Motor neuron (in vitro differentiated cells): Measurements from ENCODE around the gene EFNB1. TPM values are rescaled to one million over a fixed set of nuclear protein-coding genes. Genes with fewer than 3 reads are reported as not detected.

Experiments used
- ATAC-seq, 8 experiments: fragments of 200-7000 bp; cut with Tn5 transposase; replicated peaks in 6 of 8; 2 replicates each; pipeline ENCODE4 v1.8.0; 2021; ENCODE audit warnings: mild to moderate bottlenecking in 8 of 8, moderate library complexity in 8 of 8
- H3K27ac ChIP-seq, 2 donors: fragments of 250-450 bp; sonication (Bioruptor Pico); 2 replicates each; pipeline ENCODE4 v1.9.0; 2021; ENCODE audit warnings: antibody characterized with exemption in 2 of 2, mild to moderate bottlenecking in 2 of 2, moderate library complexity in 1 of 2
- H3K4me1 ChIP-seq, 2 donors: fragments of 250-450 bp; sonication (Bioruptor Pico); replicated peaks in 1 of 2; 2 replicates each; pipeline ENCODE4 v1.6.1; 2021; ENCODE audit warnings: antibody characterized with exemption in 2 of 2, mild to moderate bottlenecking in 2 of 2, moderate library complexity in 1 of 2
- H3K4me3 ChIP-seq, 5 donors: fragments of 250-450 bp; sonication (Bioruptor Pico); 2 replicates each; pipeline ENCODE4 v1.9.0; 2021; ENCODE audit warnings: antibody characterized with exemption in 5 of 5, mild to moderate bottlenecking in 5 of 5, moderate library complexity in 4 of 5
- WGBS, 10 experiments: fragments of 450-650 bp; shearing (Covaris generic); methylation state at CpG; one replicate each; pipeline ENCODE4 v1.0.0; 2022; 5-methylcytosine and 5-hydroxymethylcytosine counted together
- in situ Hi-C, 9 experiments: fragments of 400-800 bp; cut with MboI; loops; one replicate each; pipeline ENCODE4 v1.15.0; 2021; ENCODE audit warnings: low sequenced_read_pairs in 9 of 9, low pct_unique_long_range_greater_than_20kb in 2 of 9; ENCODE audit not compliant: unreplicated experiment in 9 of 9
- total RNA-seq, 8 experiments: library from RNA; unstranded; fragments of 300-600 nt; gene quantifications; 2 replicates each; pipeline versions ENCODE4 v1.2.3 to v1.2.4, GENCODE V29; 2022

Gene EFNB1
- total RNA-seq, 8 experiments from 2014 or later, result 10.2 to 57.1 (median 39.2) TPM

GRCh38 chrX:68839771-68840170 lies 10.9 kb downstream of the EFNB1 start:
- Histone ChIP-seq H3K4me1 (peaks cover 8 to 11% of the 10 kb centered on the region in 2 donors), H3K27ac (no peak overlapping the region), H3K4me3 (no peak overlapping the region)
- in situ Hi-C loops, result loop anchor here in 7 of 9 experiments (25.0 kb wide), 4 partner anchors 173 to 448 kb away; no protein-coding TSS in a partner anchor
- no CpG with 5 or more reads among the region's 4 CpGs for WGBS, 10 experiments
- ATAC-seq, result no peak

DNA sequence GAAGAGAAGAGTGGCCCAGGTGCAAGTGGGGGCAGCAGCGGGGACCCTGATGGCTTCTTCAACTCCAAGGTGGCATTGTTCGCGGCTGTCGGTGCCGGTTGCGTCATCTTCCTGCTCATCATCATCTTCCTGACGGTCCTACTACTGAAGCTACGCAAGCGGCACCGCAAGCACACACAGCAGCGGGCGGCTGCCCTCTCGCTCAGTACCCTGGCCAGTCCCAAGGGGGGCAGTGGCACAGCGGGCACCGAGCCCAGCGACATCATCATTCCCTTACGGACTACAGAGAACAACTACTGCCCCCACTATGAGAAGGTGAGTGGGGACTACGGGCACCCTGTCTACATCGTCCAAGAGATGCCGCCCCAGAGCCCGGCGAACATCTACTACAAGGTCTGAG lies 11.4 kb downstream of the EFNB1 start:
- ATAC-seq, result no peak
- no peak overlapping the region for H3K4me3 ChIP-seq
- peaks cover 5 to 6% of the 10 kb centered on the region in 2 donors for H3K4me1 ChIP-seq
- H3K27ac ChIP-seq, result no peak overlapping the region
- 80% methylated on average over 4 of the region's 22 CpGs; no CpG with 5 or more reads in 9 of the 10 experiments for WGBS, 10 experiments
- in situ Hi-C loops, result loop anchor here in 7 of 9 experiments (25.0 kb wide), 4 partner anchors 172 to 447 kb away; no protein-coding TSS in a partner anchor

DNA sequence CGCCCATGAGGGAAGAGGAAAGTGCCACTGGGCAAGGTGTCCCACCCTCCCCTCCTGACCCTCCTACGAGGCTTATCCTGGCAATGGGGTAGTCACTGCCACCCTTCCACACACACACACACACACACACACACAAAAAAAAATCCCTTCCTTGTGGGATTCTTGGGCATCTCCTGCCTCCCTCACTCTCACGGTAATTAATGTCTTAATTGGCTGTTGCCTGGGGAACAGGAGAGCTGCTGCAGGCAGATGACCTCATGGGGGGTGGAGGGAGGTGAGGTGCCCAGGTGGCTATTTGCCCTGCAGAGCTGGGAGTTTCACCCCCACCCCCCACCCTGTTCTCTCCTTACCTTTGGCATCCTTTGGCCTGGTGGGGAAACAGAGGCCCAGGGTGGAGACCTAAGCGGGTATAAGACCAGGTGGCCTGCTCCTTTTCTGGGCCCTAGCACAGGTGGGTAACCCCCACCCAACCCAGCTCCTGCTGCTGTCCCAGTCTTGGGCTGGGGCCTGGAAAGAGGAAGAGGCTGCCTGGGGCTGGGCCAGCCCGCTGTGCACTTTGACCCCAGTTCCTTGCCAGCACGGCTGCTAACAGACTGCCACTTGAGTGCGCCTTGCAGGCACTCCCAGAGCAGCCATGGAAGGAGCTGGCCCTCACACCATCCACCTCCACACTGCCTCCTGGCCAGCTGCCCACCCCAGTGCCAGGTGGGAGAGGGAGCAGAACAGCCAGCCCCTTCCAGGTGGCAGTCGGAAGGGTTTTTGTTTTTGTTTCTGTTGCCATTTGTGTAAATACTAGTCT lies 12.6 kb downstream of the EFNB1 start:
- 46 to 92% (median 80%) methylated on average over 1 to 3 of the region's 8 CpGs; no CpG with 5 or more reads in 7 of the 10 experiments for WGBS, 10 experiments
- Histone ChIP-seq H3K4me3 (no peak overlapping the region), H3K27ac (no peak overlapping the region), H3K4me1 (peaks cover 9 to 11% of the 10 kb centered on the region in 2 donors)
- no peak for ATAC-seq
- in situ Hi-C loops, result loop anchor here in 7 of 9 experiments (25.0 kb wide), 4 partner anchors 171 to 446 kb away; no protein-coding TSS in a partner anchor

DNA sequence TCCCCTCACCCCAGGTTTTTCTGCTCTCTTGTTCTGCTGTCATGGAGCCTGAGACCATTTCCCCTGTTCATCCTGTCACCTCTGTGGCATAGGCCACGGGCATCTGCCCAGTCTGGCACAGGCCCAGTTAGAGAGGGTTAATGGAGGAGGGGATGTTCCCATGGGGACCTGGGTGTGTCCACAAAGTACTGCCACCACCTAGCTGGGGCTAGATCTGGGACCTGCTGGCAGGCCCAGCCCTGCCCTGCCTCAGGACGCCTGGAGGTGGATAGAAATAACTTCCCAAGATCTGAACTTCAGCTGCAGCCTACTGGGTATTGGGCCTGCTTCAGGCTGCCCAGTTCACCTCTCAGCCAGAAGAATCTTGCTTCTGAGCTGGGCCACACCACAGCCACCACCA lies 13.5 kb downstream of the EFNB1 start:
- H3K4me1 ChIP-seq, result peaks cover 16 to 20% of the 10 kb centered on the region in 2 donors
- H3K4me3 ChIP-seq, result no peak overlapping the region
- H3K27ac ChIP-seq, result no peak overlapping the region
- in situ Hi-C loops, result loop anchor here in 7 of 9 experiments (25.0 kb wide), 4 partner anchors 170 to 445 kb away; no protein-coding TSS in a partner anchor
- ATAC-seq, result no peak
- WGBS, 10 experiments, result 70% methylated on average over 2 of the region's 2 CpGs; no CpG with 5 or more reads in 9 of the 10 experiments

DNA sequence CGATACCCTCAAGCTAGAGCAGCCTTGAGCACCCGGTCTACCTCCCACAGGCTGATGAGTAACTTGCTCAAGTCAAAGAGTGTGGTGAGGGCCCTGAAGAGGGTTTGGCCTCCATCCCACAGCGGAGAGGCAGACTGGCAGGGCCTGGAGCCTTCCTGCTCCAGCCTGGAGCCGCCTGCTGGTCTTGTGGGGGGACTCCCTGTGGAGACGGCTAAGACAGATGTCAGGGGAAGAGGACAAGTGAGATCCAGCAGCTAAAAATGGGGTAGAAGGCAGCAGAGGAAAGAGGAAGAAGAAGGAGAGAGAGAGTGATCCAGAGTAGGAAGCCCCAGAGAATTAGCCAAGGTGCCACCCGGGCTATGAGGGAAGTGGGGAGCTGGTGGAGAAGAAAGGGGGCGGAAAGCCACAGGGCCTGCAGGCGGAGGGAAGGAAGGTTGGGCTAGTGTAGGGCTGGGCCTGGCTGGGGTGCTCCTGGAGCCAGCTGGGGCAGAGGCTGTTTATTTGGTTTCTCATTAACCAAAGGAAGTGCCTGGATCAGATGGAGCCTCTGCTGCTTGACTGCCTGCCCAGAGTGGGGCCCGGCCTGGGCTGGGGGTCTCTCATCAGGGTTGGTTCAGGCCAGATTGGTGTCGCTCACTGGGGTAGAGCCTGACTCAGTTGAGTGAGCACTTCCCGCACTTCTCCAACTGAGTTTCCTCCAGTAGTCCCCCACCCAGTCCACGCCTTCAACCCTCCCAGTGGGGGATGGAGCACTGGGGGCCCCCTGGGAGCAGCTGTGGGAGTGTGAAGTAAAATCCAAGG lies 14.2 kb downstream of the EFNB1 start:
- no peak overlapping the region for H3K4me3 ChIP-seq
- ATAC-seq, result peak in 2 of 8 experiments; percentile 4 to 11
- H3K4me1 ChIP-seq, result peaks cover 16 to 22% of the 10 kb centered on the region in 2 donors
- no peak overlapping the region for H3K27ac ChIP-seq
- 30 to 68% (median 40%) methylated on average over 1 to 7 of the region's 12 CpGs; no CpG with 5 or more reads in 7 of the 10 experiments for WGBS, 10 experiments
- in situ Hi-C loops, result loop anchor here in 7 of 9 experiments (25.0 kb wide), 4 partner anchors 169 to 444 kb away; no protein-coding TSS in a partner anchor

GRCh38 chrX:68843992-68844391 lies 15.2 kb downstream of the EFNB1 start:
- H3K4me1 ChIP-seq, result peaks cover 18 to 25% of the 10 kb centered on the region in 2 donors
- peak in 1 of 8 experiments; percentile 5 for ATAC-seq
- 83 to 100% methylated on average over 1 of the region's 1 CpG; no CpG with 5 or more reads in 8 of the 10 experiments for WGBS, 10 experiments
- H3K27ac ChIP-seq, result no peak overlapping the region
- in situ Hi-C loops, result loop anchor here in 7 of 9 experiments (25.0 kb wide), 4 partner anchors 168 to 443 kb away; no protein-coding TSS in a partner anchor
- no peak overlapping the region for H3K4me3 ChIP-seq

DNA sequence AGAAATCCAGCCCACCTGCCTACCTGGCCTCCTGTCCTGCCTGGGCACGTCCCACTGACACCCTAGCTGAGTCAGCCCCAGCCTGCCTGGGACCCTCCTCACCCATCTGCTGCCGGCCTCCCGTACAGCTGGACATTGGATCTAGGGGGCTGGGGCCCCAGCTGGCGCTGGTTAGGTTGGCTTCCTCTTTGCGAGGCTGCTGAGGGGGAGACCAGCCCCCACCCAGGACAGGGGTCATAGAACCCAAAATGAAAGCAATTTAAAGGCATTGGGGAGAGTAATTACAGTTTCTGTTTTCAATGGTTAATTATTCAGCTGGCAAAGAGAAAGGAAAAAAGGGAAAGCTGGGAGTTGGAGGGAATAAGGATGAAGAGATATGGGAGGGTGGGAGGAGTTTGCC lies 15.8 kb downstream of the EFNB1 start:
- in situ Hi-C loops, result loop anchor here in 7 of 9 experiments (25.0 kb wide), 4 partner anchors 168 to 443 kb away; no protein-coding TSS in a partner anchor
- no peak overlapping the region for H3K4me3 ChIP-seq
- WGBS, 10 experiments, result 20% methylated on average over 1 of the region's 5 CpGs; no CpG with 5 or more reads in 9 of the 10 experiments
- no peak overlapping the region for H3K27ac ChIP-seq
- no peak for ATAC-seq
- peaks cover 24 to 31% of the 10 kb centered on the region in 2 donors for H3K4me1 ChIP-seq

GRCh38 chrX:68846536-68846935 lies 17.7 kb downstream of the EFNB1 start:
- Histone ChIP-seq H3K4me1 (peaks cover 35% of the 10 kb centered on the region in 2 donors), H3K4me3 (no peak overlapping the region), H3K27ac (peak overlapping the region; percentile 42 to 70)
- peak in 7 of 8 experiments; percentile 13 to 96 (median 94) for ATAC-seq
- in situ Hi-C loops, result loop anchor here in 7 of 9 experiments (25.0 kb wide), 4 partner anchors 166 to 441 kb away; no protein-coding TSS in a partner anchor
- 0% methylated on average over 1 of the region's 6 CpGs; no CpG with 5 or more reads in 9 of the 10 experiments for WGBS, 10 experiments

- Histone ChIP-seq H3K4me3 (no peak overlapping the region), H3K4me1 (peaks cover 35% of the 10 kb centered on the region in 2 donors), H3K27ac (peak overlapping the region; percentile 42 to 49)
- ATAC-seq, result no peak
- in situ Hi-C loops, result loop anchor here in 7 of 9 experiments (25.0 kb wide), 4 partner anchors 165 to 440 kb away; no protein-coding TSS in a partner anchor
- 60% methylated on average over 1 of the region's 4 CpGs; no CpG with 5 or more reads in 9 of the 10 experiments for WGBS, 10 experiments
Observed at GRCh38 chrX:68847172-68847571, 18.4 kb downstream of the EFNB1 start.

DNA sequence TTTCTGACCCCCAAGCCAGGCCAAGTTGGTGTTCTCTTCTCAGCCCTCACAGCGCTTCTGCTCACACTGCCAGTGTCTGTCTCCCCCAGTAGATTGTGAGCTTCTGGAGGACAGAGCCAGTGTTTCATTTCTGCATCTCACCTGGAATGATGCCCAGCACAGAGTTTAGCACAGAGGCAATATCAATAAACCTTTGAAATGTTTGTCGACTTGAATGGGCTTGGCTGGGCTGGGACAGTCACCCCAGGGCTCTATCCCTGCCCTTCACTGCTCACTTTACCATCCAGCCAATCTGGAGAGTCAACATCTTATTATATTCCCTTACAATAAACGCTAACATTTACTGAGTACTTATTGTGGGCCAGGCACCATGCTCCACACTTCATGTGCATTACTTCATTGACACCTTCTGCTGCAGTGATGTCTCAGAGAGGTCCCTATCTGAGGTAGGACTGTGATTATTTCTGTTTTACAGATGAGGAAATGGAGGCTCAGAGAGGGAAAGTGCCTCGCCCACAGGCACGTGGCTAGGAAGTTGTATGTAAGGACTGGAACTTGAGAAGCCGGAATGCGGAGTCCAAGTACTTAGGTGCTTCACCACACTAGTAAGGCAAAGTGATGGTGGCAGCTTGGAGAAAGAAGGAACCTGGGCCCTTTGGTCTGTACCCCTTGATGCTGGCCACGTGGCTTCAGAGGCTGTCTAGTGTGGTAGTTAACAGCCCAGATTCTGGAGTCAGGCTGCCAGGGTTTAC lies 19.5 kb downstream of the EFNB1 start:
- no peak overlapping the region for H3K4me3 ChIP-seq
- in situ Hi-C loops, result loop anchor here in 7 of 9 experiments (25.0 kb wide), 4 partner anchors 164 to 439 kb away; no protein-coding TSS in a partner anchor
- WGBS, 10 experiments, result 43 to 100% (median 65%) methylated on average over 1 to 6 of the region's 8 CpGs; no CpG with 5 or more reads in 7 of the 10 experiments
- no peak overlapping the region for H3K27ac ChIP-seq
- no peak for ATAC-seq
- H3K4me1 ChIP-seq, result peaks cover 35% of the 10 kb centered on the region in 2 donors

- in situ Hi-C loops, result no loop called here
- WGBS, 10 experiments, result 60 to 64% methylated on average over 3 of the region's 8 CpGs; no CpG with 5 or more reads in 8 of the 10 experiments
Observed at GRCh38 chrX:68851082-68851481, 22.3 kb downstream of the EFNB1 start.

GRCh38 chrX:68852046-68852445 lies 23.2 kb downstream of the EFNB1 start:
- Histone ChIP-seq H3K4me3 (no peak overlapping the region), H3K4me1 (peaks cover 31 to 34% of the 10 kb centered on the region in 2 donors), H3K27ac (no peak overlapping the region)
- in situ Hi-C loops, result no loop called here
- WGBS, 10 experiments, result 92% methylated on average over 2 of the region's 3 CpGs; no CpG with 5 or more reads in 9 of the 10 experiments
- no peak for ATAC-seq

More at GRCh38 chrX:68851082-68851481, 22.3 kb downstream of the EFNB1 start:
- ATAC-seq, result peak in 2 of 8 experiments; percentile 12 to 16
- Histone ChIP-seq H3K27ac (no peak overlapping the region), H3K4me3 (no peak overlapping the region), H3K4me1 (peaks cover 34 to 38% of the 10 kb centered on the region in 2 donors)
